Measurements from ENCODE around the gene CSPG5. TPM values are rescaled to one million over a fixed set of nuclear protein-coding genes. Genes with fewer than 3 reads are reported as not detected.

The CSPG5 gene
- total RNA-seq, 1 experiment from 2014 or later = 0.66 TPM

GRCh38 chr3:47566667-47567066, 12.0 kb downstream of the CSPG5 start:
- Histone ChIP-seq H4K20me1 (ENCODE audit: low read length) (no peaks in the 10 kb centered on the region), H3K27me3 (ENCODE audit: low read length) (no peaks in the 10 kb centered on the region), H3K9me3 (ENCODE audit: low read length) (no peaks in the 10 kb centered on the region), H2AFZ (ENCODE audit: low read length) (no peak overlapping the region), H3K9ac (ENCODE audit: low read length) (no peak overlapping the region), H3K4me2 (ENCODE audit: low read length) (no peak overlapping the region), H3K27ac (ENCODE audit: low read length) (no peak overlapping the region), H3K9me2 (replicated peaks; ENCODE audit: low read length) (no peaks in the 10 kb centered on the region), H3K79me2 (ENCODE audit: low read length) (no peaks in the 10 kb centered on the region), H3F3A (ENCODE audit: low read length, unreplicated experiment) (no peaks in the 10 kb centered on the region), H3K4me3 (ENCODE audit: low read length) (no peak overlapping the region), H3K4me1 (ENCODE audit: insufficient read depth, low read length) (no peaks in the 10 kb centered on the region), H3K36me3 (ENCODE audit: low read depth, low read length) (no peaks in the 10 kb centered on the region)
- POLR2A ChIA-PET (ENCODE audit: unreplicated experiment) = no interaction called here
- no TSS peak for BruUV-seq (replicated peaks)
- ATAC-seq = no peak
- DNase-seq = no peak
- TF ChIP-seq CTCF (conservative IDR thresholded peaks at IDR 0.05; ENCODE audit: low read depth, low read length) (no peak), EZH2phosphoT487 (IDR thresholded peaks at IDR 0.05; ENCODE audit: borderline replicate concordance, low read length) (no peak)
- CTCF ChIA-PET = no interaction called here
- intact Hi-C loops (cut with micrococcal nuclease) = no loop called here

GRCh38 chr3:47565734-47566550, 12.7 kb downstream of the CSPG5 start:
- no TSS peak for BruUV-seq (replicated peaks)
- Histone ChIP-seq H4K20me1 (ENCODE audit: low read length) (no peaks in the 10 kb centered on the region), H3K9me3 (ENCODE audit: low read length) (no peaks in the 10 kb centered on the region), H2AFZ (ENCODE audit: low read length) (no peak overlapping the region), H3K27me3 (ENCODE audit: low read length) (no peaks in the 10 kb centered on the region), H3F3A (ENCODE audit: low read length, unreplicated experiment) (no peaks in the 10 kb centered on the region), H3K9ac (ENCODE audit: low read length) (no peak overlapping the region), H3K4me1 (ENCODE audit: insufficient read depth, low read length) (no peaks in the 10 kb centered on the region), H3K27ac (ENCODE audit: low read length) (no peak overlapping the region), H3K4me2 (ENCODE audit: low read length) (no peak overlapping the region), H3K36me3 (ENCODE audit: low read depth, low read length) (no peaks in the 10 kb centered on the region), H3K4me3 (ENCODE audit: low read length) (no peak overlapping the region), H3K9me2 (replicated peaks; ENCODE audit: low read length) (no peaks in the 10 kb centered on the region), H3K79me2 (ENCODE audit: low read length) (no peaks in the 10 kb centered on the region)
- no peak for ATAC-seq
- intact Hi-C loops (cut with micrococcal nuclease) = no loop called here
- CTCF ChIA-PET = no interaction called here
- TF ChIP-seq EZH2phosphoT487 (IDR thresholded peaks at IDR 0.05; ENCODE audit: borderline replicate concordance, low read length) (no peak), EZH2 (IDR thresholded peaks at IDR 0.05; ENCODE audit: low read length, unreplicated experiment) (no peak), CTCF (conservative IDR thresholded peaks at IDR 0.05; ENCODE audit: low read depth, low read length) (no peak)
- no peak for DNase-seq
- POLR2A ChIA-PET (ENCODE audit: unreplicated experiment) = no interaction called here

- no peak for TF ChIP-seq CTCF (conservative IDR thresholded peaks at IDR 0.05; ENCODE audit: low read depth, low read length)
- no peak for TF ChIP-seq EZH2phosphoT487 (IDR thresholded peaks at IDR 0.05; ENCODE audit: borderline replicate concordance, low read length)
- no peak for TF ChIP-seq EZH2 (IDR thresholded peaks at IDR 0.05; ENCODE audit: low read length, unreplicated experiment)
- Histone ChIP-seq H3K36me3 (ENCODE audit: low read depth, low read length) (no peaks in the 10 kb centered on the region), H3K79me2 (ENCODE audit: low read length) (no peaks in the 10 kb centered on the region), H3K9ac (ENCODE audit: low read length) (no peak overlapping the region), H3K27ac (ENCODE audit: low read length) (no peak overlapping the region), H3K9me3 (ENCODE audit: low read length) (no peaks in the 10 kb centered on the region), H3K9me2 (replicated peaks; ENCODE audit: low read length) (no peaks in the 10 kb centered on the region), H3K4me1 (ENCODE audit: insufficient read depth, low read length) (no peaks in the 10 kb centered on the region), H2AFZ (ENCODE audit: low read length) (no peak overlapping the region), H4K20me1 (ENCODE audit: low read length) (no peaks in the 10 kb centered on the region), H3K27me3 (ENCODE audit: low read length) (peaks cover 5% of the 10 kb centered on the region; the same call in 1 of the 2 replicates), H3F3A (ENCODE audit: low read length, unreplicated experiment) (no peaks in the 10 kb centered on the region), H3K4me3 (ENCODE audit: low read length) (no peak overlapping the region), H3K4me2 (ENCODE audit: low read length) (no peak overlapping the region)
- POLR2A ChIA-PET (ENCODE audit: unreplicated experiment) = no interaction called here
- no TSS peak for BruUV-seq (replicated peaks)
- no peak for ATAC-seq
- CTCF ChIA-PET = interaction anchor here (0.5 kb wide), 1 partner anchor 61 kb away, joined by 3 read pairs; no protein-coding TSS in a partner anchor
- intact Hi-C loops (cut with micrococcal nuclease) = no loop called here
- DNase-seq = no peak
These were observed 22.3 kb downstream of the CSPG5 start for GRCh38 chr3:47556351-47556750.

Data from PC-3 (cell line).